ENCODE data around the gene SLC35G6. TPM values are rescaled to one million over a fixed set of nuclear protein-coding genes. Genes with fewer than 3 reads are reported as not detected.

Gene SLC35G6
- total RNA-seq, 2 donors from 2014 or later = 0.33 TPM; not detected in 1

GRCh38 chr17:7440834-7441195 lies 40.4 kb upstream of the SLC35G6 start:
- Mint-ChIP-seq H3K9me3 (no peaks in the 10 kb centered on the region), H3K4me1 (peaks cover 16% of the 10 kb centered on the region), H3K27ac (peak overlapping the region; percentile 87), H3K4me3 (peak overlapping the region; percentile 83), H3K27me3 (ENCODE audit: insufficient read depth) (peaks cover 84% of the 10 kb centered on the region), H3K36me3 (ENCODE audit: low read depth) (no peaks in the 10 kb centered on the region)
- 6 to 8% methylated on average over 9 to 12 of the region's 12 CpGs for WGBS, 2 experiments (ENCODE audit: insufficient coverage in 1 of 2, insufficient read length in 1 of 2)
- H3K4me3 ChIP-seq (ENCODE audit: low read length) = peak overlapping the region; percentile 91
- H3K4me1 ChIP-seq (ENCODE audit: control insufficient read depth, insufficient read depth, low read length) = peaks cover 3% of the 10 kb centered on the region
- H3K9me3 ChIP-seq (ENCODE audit: control insufficient read depth, low read length) = no peaks in the 10 kb centered on the region
- DNase-seq = peak; percentile 89
- H3K9ac ChIP-seq (ENCODE audit: extremely low read depth, low read length, poor library complexity, severe bottlenecking) = peak overlapping the region; percentile 74
- TF ChIP-seq CTCF (conservative IDR thresholded peaks at IDR 0.05) = peak; percentile 36
- H3K27me3 ChIP-seq (ENCODE audit: control insufficient read depth, insufficient read depth, low read length, poor library complexity, severe bottlenecking) = peaks cover 51% of the 10 kb centered on the region
- no peaks in the 10 kb centered on the region for H3K36me3 ChIP-seq (ENCODE audit: control insufficient read depth, insufficient read depth, low read length)
- H3K27ac ChIP-seq (ENCODE audit: low read depth, low read length) = peak overlapping the region; percentile 96

GRCh38 chr17:7441266-7441665 lies 40.0 kb upstream of the SLC35G6 start:
- H3K4me3 Mint-ChIP-seq = peak overlapping the region; percentile 83
- Histone ChIP-seq H3K36me3 (ENCODE audit: control insufficient read depth, insufficient read depth, low read length) (no peaks in the 10 kb centered on the region), H3K9ac (ENCODE audit: extremely low read depth, low read length, poor library complexity, severe bottlenecking) (no peak overlapping the region), H3K4me3 (ENCODE audit: low read length) (peak overlapping the region; percentile 91), H3K27me3 (ENCODE audit: control insufficient read depth, insufficient read depth, low read length, poor library complexity, severe bottlenecking) (peaks cover 48% of the 10 kb centered on the region), H3K27ac (ENCODE audit: low read depth, low read length) (no peak overlapping the region), H3K9me3 (ENCODE audit: control insufficient read depth, low read length) (no peaks in the 10 kb centered on the region), H3K4me1 (ENCODE audit: control insufficient read depth, insufficient read depth, low read length) (no peaks in the 10 kb centered on the region)
- H3K27ac Mint-ChIP-seq = no peak overlapping the region
- peaks cover 18% of the 10 kb centered on the region for H3K4me1 Mint-ChIP-seq
- 59 to 60% methylated on average over 6 of the region's 7 CpGs for WGBS, 2 experiments (ENCODE audit: insufficient coverage in 1 of 2, insufficient read length in 1 of 2)
- no peaks in the 10 kb centered on the region for H3K9me3 Mint-ChIP-seq
- H3K27me3 Mint-ChIP-seq (ENCODE audit: insufficient read depth) = peaks cover 83% of the 10 kb centered on the region
- no peak for TF ChIP-seq CTCF (conservative IDR thresholded peaks at IDR 0.05)
- peak; percentile 67 for DNase-seq
- no peaks in the 10 kb centered on the region for H3K36me3 Mint-ChIP-seq (ENCODE audit: low read depth)

DNA sequence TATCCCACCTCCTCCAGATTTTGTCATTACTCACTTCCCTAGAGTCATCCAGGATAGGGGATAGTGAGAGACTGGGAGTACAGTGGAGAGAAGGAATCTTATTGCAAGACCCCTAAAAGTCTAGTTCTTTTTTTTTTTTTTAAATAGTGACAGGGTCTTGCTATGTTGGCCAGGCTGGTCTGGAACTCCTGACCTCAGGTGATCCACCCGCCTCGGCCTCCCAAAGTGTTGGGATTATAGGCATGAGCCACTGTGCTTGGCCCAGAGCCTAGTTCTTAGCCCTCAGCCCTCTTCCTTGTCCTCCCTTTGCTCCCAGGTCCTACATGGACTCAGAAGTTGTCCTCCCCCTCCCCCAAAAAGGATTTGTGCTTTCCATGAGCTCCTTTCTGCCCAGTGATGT lies 39.1 kb upstream of the SLC35G6 start:
- Mint-ChIP-seq H3K27me3 (ENCODE audit: insufficient read depth) (peaks cover 83% of the 10 kb centered on the region), H3K9me3 (no peaks in the 10 kb centered on the region), H3K27ac (no peak overlapping the region), H3K4me3 (no peak overlapping the region), H3K36me3 (ENCODE audit: low read depth) (no peaks in the 10 kb centered on the region), H3K4me1 (peaks cover 18% of the 10 kb centered on the region)
- DNase-seq = no peak
- H3K4me3 ChIP-seq (ENCODE audit: low read length) = no peak overlapping the region
- H3K27me3 ChIP-seq (ENCODE audit: control insufficient read depth, insufficient read depth, low read length, poor library complexity, severe bottlenecking) = peaks cover 43% of the 10 kb centered on the region
- no peak overlapping the region for H3K9ac ChIP-seq (ENCODE audit: extremely low read depth, low read length, poor library complexity, severe bottlenecking)
- H3K9me3 ChIP-seq (ENCODE audit: control insufficient read depth, low read length) = no peaks in the 10 kb centered on the region
- H3K4me1 ChIP-seq (ENCODE audit: control insufficient read depth, insufficient read depth, low read length) = no peaks in the 10 kb centered on the region
- WGBS, 2 experiments (ENCODE audit: insufficient coverage in 1 of 2, insufficient read length in 1 of 2) = 80 to 93% methylated on average over 2 of the region's 2 CpGs
- no peak for TF ChIP-seq CTCF (conservative IDR thresholded peaks at IDR 0.05)
- H3K36me3 ChIP-seq (ENCODE audit: control insufficient read depth, insufficient read depth, low read length) = no peaks in the 10 kb centered on the region
- no peak overlapping the region for H3K27ac ChIP-seq (ENCODE audit: low read depth, low read length)
